A673 (cell line): ENCODE measurements around the gene EFCAB11. TPM values are rescaled to one million over a fixed set of nuclear protein-coding genes. Genes with fewer than 3 reads are reported as not detected.

Experiments used
- BruUV-seq: library from RNA; stranded (reverse); fragments of 400-500 nt; replicated peaks from 2 replicates; lab custom pipeline; 2021; lab: Mats Ljungman, UMichigan
- CTCF ChIA-PET: fragments of 300-600 bp; sonication (Branson Sonifier 250); formaldehyde crosslinking; loops from one replicate; lab custom pipeline; 2022; ENCODE audit warnings: antibody characterized with exemption; lab: Charles Lee
- POLR2A ChIA-PET: fragments of 300-600 bp; sonication (Branson Sonifier 250); formaldehyde crosslinking; loops from one replicate; lab custom pipeline; 2022; ENCODE audit warnings: antibody characterized with exemption; ENCODE audit not compliant: low non-redundant PET; lab: Charles Lee
- DNase-seq: peaks from one replicate; pipeline ENCODE4 v3.0.0-alpha.2; 2015; ENCODE audit warnings: low spot score
- H3K27ac ChIP-seq: fragments of 200-600 bp; sonication (generic); 2 replicates; pipeline ENCODE4 v1.5.1; 2016; ENCODE audit warnings: mixed run types, low read depth, mild to moderate bottlenecking, mixed read lengths, antibody characterized with exemption, low read length; ENCODE audit not compliant: poor library complexity, severe bottlenecking
- H3K27me3 ChIP-seq: fragments of 200-600 bp; sonication (generic); replicated peaks from 2 replicates; pipeline ENCODE4 v1.6.1; 2017; ENCODE audit warnings: mixed run types, low read depth, mild to moderate bottlenecking, mixed read lengths, antibody characterized with exemption, low read length; ENCODE audit not compliant: insufficient read depth, poor library complexity
- H3K36me3 ChIP-seq: fragments of 200-600 bp; sonication (generic); 2 replicates; pipeline ENCODE4 v1.6.1; 2016; ENCODE audit warnings: mixed run types, mild to moderate bottlenecking, mixed read lengths, antibody characterized with exemption, low read length; ENCODE audit not compliant: insufficient read depth, poor library complexity, severe bottlenecking
- H3K4me1 ChIP-seq: fragments of 200-600 bp; sonication (generic); 2 replicates; pipeline ENCODE4 v1.6.1; 2017; ENCODE audit warnings: mixed run types, mild to moderate bottlenecking, mixed read lengths, antibody characterized with exemption, low read length; ENCODE audit not compliant: insufficient read depth, poor library complexity, severe bottlenecking
- H3K4me3 ChIP-seq: fragments of 200-600 bp; sonication (generic); 2 replicates; pipeline ENCODE4 v1.5.1; 2016; ENCODE audit warnings: low read depth, mixed run types, mild to moderate bottlenecking, mixed read lengths, low read length; ENCODE audit not compliant: poor library complexity, severe bottlenecking
- H3K9me3 ChIP-seq: fragments of 200-600 bp; sonication (generic); 2 replicates; pipeline ENCODE4 v1.6.1; 2016; ENCODE audit warnings: mixed run types, low read depth, mild to moderate bottlenecking, mixed read lengths, antibody characterized with exemption, low read length; ENCODE audit not compliant: poor library complexity, severe bottlenecking
- EZH2 ChIP-seq: fragments of 200-600 bp; sonication (generic); IDR thresholded peaks from 2 replicates; pipeline ENCODE4 v1.6.1; 2017; ENCODE audit warnings: borderline replicate concordance, low read depth, mild to moderate bottlenecking, mixed read lengths, antibody characterized with exemption, low read length; ENCODE audit not compliant: poor library complexity, severe bottlenecking
- intact Hi-C: fragments of 100-400 bp; cut with micrococcal nuclease; formaldehyde crosslinking; loops from one replicate; pipeline ENCODE4 v1.10.0; 2022; ENCODE audit not compliant: unreplicated experiment
- total RNA-seq: library from RNA; stranded (reverse); gene quantifications from 2 replicates; pipeline ENCODE4 v1.2.3, GENCODE V29; 2021
- TF ChIP-seq, protein P1 (sequence below): fragments of 300-800, 200-600 bp; sonication (generic); conservative IDR thresholded peaks from 2 replicates; pipeline ENCODE4 v1.5.1; 2017; ENCODE audit warnings: low read depth, mild to moderate bottlenecking, antibody characterized with exemption, low read length, moderate library complexity, mixed read lengths

Gene EFCAB11
- total RNA-seq, 1 experiment from 2014 or later: 8.4 TPM

DNA sequence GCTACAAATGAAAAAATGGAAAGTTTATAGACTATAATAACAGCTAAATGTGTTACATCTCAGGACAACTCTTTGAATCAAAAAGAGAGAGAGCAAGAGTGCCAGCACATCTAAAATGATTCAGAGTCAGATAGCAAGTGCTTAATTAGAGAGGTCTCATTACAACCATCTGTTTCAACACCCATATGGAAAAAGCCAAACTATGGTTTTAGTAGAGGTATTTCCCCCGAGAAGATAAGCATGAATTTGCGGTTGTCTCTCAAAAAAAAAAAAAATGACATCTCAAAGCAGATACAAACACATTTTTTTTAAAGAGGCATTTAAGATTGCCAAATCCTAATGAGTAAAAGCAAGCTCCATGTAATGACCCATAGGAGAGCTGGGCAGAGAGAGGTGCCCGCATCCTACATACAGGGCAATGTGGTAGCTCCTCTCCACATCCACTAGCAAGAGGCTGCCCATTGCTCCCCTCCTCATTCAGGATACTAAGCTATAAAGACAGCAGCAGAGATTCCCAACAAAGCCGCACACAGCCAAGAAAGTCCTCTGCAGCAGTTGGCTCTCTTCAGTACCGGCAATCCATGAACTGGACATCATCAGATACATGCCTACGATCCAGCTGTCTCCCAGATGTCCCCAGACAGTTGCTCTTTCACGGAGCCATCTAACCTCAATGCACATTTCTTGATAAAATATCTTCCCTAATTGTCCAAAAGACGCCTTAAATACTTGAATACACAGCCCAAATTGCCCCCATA lies 100.4 kb downstream of the EFCAB11 start:
- no peak overlapping the region for H3K27ac ChIP-seq
- no peak overlapping the region for H3K4me3 ChIP-seq
- H3K27me3 ChIP-seq: no peaks in the 10 kb centered on the region
- no peak for TF ChIP-seq EZH2
- TF ChIP-seq, protein P1, sequence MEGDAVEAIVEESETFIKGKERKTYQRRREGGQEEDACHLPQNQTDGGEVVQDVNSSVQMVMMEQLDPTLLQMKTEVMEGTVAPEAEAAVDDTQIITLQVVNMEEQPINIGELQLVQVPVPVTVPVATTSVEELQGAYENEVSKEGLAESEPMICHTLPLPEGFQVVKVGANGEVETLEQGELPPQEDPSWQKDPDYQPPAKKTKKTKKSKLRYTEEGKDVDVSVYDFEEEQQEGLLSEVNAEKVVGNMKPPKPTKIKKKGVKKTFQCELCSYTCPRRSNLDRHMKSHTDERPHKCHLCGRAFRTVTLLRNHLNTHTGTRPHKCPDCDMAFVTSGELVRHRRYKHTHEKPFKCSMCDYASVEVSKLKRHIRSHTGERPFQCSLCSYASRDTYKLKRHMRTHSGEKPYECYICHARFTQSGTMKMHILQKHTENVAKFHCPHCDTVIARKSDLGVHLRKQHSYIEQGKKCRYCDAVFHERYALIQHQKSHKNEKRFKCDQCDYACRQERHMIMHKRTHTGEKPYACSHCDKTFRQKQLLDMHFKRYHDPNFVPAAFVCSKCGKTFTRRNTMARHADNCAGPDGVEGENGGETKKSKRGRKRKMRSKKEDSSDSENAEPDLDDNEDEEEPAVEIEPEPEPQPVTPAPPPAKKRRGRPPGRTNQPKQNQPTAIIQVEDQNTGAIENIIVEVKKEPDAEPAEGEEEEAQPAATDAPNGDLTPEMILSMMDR: no peak
- BruUV-seq: no TSS peak
- ChIA-PET CTCF (no interaction called here), POLR2A (interaction anchor here (0.5 kb wide), 1 partner anchor 1001 kb away, joined by 3 read pairs; no protein-coding TSS in a partner anchor)
- no peak for DNase-seq
- intact Hi-C loops: no loop called here
- H3K9me3 ChIP-seq: no peaks in the 10 kb centered on the region
- H3K4me1 ChIP-seq: no peaks in the 10 kb centered on the region
- no peaks in the 10 kb centered on the region for H3K36me3 ChIP-seq

DNA sequence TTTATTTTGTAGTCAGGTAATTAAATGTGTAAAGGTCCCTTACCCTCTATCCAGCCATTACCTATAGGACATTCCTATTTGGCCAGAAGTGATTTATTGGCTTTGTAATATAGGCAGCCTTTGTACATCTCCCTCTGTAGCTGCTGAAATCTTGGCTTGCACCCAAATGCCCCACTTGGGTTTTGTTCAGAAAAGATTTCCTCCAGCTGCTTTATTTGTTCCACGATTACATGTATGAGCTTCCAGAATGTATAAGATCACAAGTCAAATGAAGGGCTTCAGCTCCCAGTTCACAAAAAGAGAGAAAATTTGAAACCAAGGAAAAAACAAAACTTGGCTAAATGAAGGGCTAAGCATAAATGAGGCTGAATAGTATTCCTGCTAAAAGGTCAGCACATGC lies 103.4 kb downstream of the EFCAB11 start:
- no peak for DNase-seq
- H3K36me3 ChIP-seq: no peaks in the 10 kb centered on the region
- ChIA-PET CTCF (no interaction called here), POLR2A (no interaction called here)
- no peaks in the 10 kb centered on the region for H3K27me3 ChIP-seq
- intact Hi-C loops: no loop called here
- no TSS peak for BruUV-seq
- H3K9me3 ChIP-seq: no peaks in the 10 kb centered on the region
- TF ChIP-seq EZH2: no peak
- TF ChIP-seq, protein P1: no peak
- no peaks in the 10 kb centered on the region for H3K4me1 ChIP-seq
- no peak overlapping the region for H3K4me3 ChIP-seq
- H3K27ac ChIP-seq: no peak overlapping the region

DNA sequence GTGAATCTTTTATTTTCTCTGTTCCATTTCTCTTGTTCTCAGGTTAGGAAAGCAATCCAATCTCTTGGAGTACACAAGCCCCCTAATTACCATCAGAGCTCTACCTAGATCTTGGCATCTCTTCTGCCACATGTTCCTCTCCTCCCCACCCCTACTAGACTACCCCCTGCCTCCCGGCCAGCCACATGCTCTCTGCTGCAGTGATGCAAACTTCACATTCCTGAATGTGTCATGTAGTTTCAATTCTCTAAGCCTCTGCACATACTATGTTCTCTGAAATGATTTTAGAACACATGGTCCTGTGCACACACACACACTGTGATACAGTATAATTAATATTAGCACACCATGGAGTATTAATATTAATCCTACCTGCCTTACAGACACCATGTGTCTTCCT lies 104.6 kb downstream of the EFCAB11 start:
- H3K9me3 ChIP-seq: no peaks in the 10 kb centered on the region
- DNase-seq: no peak
- H3K4me1 ChIP-seq: no peaks in the 10 kb centered on the region
- intact Hi-C loops: no loop called here
- POLR2A ChIA-PET: no interaction called here
- no peaks in the 10 kb centered on the region for H3K27me3 ChIP-seq
- H3K36me3 ChIP-seq: no peaks in the 10 kb centered on the region
- CTCF ChIA-PET: no interaction called here
- no peak overlapping the region for H3K4me3 ChIP-seq
- TF ChIP-seq EZH2: no peak
- TF ChIP-seq, protein P1: no peak
- no TSS peak for BruUV-seq
- no peak overlapping the region for H3K27ac ChIP-seq
